IMR-90 (cell line): ENCODE results near the gene FAM83C. TPM values are rescaled to one million over a fixed set of nuclear protein-coding genes. Genes with fewer than 3 reads are reported as not detected.
"Not testable (repeated sequence)": the region's sequence is repeated elsewhere in the genome, so short reads cannot be mapped to it uniquely, and the experiment has no call there.

Experiments
- ATAC-seq: fragments of 200-7000 bp; cut with Tn5 transposase; 2 replicates; pipeline ENCODE4 v1.9.1; 2020; ENCODE audit warnings: low read depth, mild to moderate bottlenecking, moderate library complexity
- BruUV-seq: library from RNA; stranded (reverse); fragments of 400-500 nt; replicated peaks from 2 replicates; lab custom pipeline; 2021; lab: Mats Ljungman, UMichigan
- CTCF ChIA-PET: fragments of 300-600 bp; formaldehyde crosslinking; extraction: SDS; loops from one replicate; lab custom pipeline; 2021; ENCODE audit warnings: antibody characterized with exemption; lab: Yijun Ruan, JAX
- POLR2A ChIA-PET: fragments of 300-600 bp; sonication (Branson Sonifier 250); formaldehyde crosslinking; loops from one replicate; lab custom pipeline; 2022; ENCODE audit warnings: antibody characterized with exemption; ENCODE audit not compliant: unreplicated experiment; lab: Charles Lee
- DNase-seq: peaks from one replicate; pipeline ENCODE4 v3.0.0; 2013
- H2AFZ ChIP-seq: replicated peaks from 2 replicates; pipeline ENCODE3; 2013; ENCODE audit warnings: low read length, mild to moderate bottlenecking; ENCODE audit not compliant: poor library complexity
- H2AK5ac ChIP-seq: 2 replicates; pipeline ENCODE4 v1.6.1; 2013; ENCODE audit warnings: low read depth, low read length, inconsistent platforms
- H2AK9ac ChIP-seq: replicated peaks from 2 replicates; pipeline ENCODE3; 2013; ENCODE audit warnings: mild to moderate bottlenecking, low read depth, low read length, moderate library complexity; ENCODE audit not compliant: poor library complexity
- H2BK120ac ChIP-seq: 2 replicates; pipeline ENCODE4 v1.6.1; 2013; ENCODE audit warnings: low read depth, low read length, inconsistent platforms
- H2BK15ac ChIP-seq: 3 replicates; pipeline ENCODE4 v1.6.1; 2013; ENCODE audit warnings: low read depth, low read length, inconsistent platforms
- H2BK20ac ChIP-seq: 2 replicates; pipeline ENCODE4 v1.6.1; 2013; ENCODE audit warnings: low read depth, mild to moderate bottlenecking, inconsistent platforms, low read length, moderate library complexity
- H2BK5ac ChIP-seq: 2 replicates; pipeline ENCODE4 v1.6.1; 2013; ENCODE audit warnings: mild to moderate bottlenecking, low read depth, low read length, inconsistent platforms; ENCODE audit not compliant: poor library complexity, severe bottlenecking
- H3K14ac ChIP-seq: replicated peaks from 2 replicates; pipeline ENCODE4 v1.6.1; 2013; ENCODE audit warnings: low read depth, low read length, inconsistent platforms
- H3K18ac ChIP-seq: 2 replicates; pipeline ENCODE4 v1.6.1; 2013; ENCODE audit warnings: low read depth, low read length, control low read depth
- H3K23ac ChIP-seq: 2 replicates; pipeline ENCODE4 v1.6.1; 2013; ENCODE audit warnings: low read depth, low read length, inconsistent platforms
- H3K27ac ChIP-seq: 2 replicates; pipeline ENCODE4 v1.5.1; 2013; ENCODE audit warnings: mild to moderate bottlenecking, control low read depth, low read length; ENCODE audit not compliant: insufficient read depth
- H3K27me3 ChIP-seq: 2 replicates; pipeline ENCODE4 v1.6.1; 2013; ENCODE audit warnings: low read length; ENCODE audit not compliant: control insufficient read depth, insufficient read depth
- H3K36me3 ChIP-seq: 2 replicates; pipeline ENCODE4 v1.6.1; 2013; ENCODE audit warnings: low read length, mixed read lengths; ENCODE audit not compliant: control insufficient read depth, insufficient read depth
- H3K4ac ChIP-seq: 2 replicates; pipeline ENCODE4 v1.6.1; 2013; ENCODE audit warnings: low read depth, low read length, inconsistent platforms
- H3K4me1 ChIP-seq: 2 replicates; pipeline ENCODE4 v1.6.1; 2013; ENCODE audit warnings: low read length, mixed read lengths; ENCODE audit not compliant: control insufficient read depth, insufficient read depth
- H3K4me2 ChIP-seq: 2 replicates; pipeline ENCODE4 v1.6.1; 2013; ENCODE audit warnings: low read depth, mild to moderate bottlenecking, control low read depth, low read length, moderate library complexity
- H3K4me3 ChIP-seq: 2 replicates; pipeline ENCODE4 v1.5.1; 2013; ENCODE audit warnings: low read depth, mild to moderate bottlenecking, control low read depth, low read length, moderate library complexity; ENCODE audit not compliant: insufficient read depth
- H3K56ac ChIP-seq: 2 replicates; pipeline ENCODE4 v1.6.1; 2013; ENCODE audit warnings: low read length, inconsistent platforms; ENCODE audit not compliant: insufficient read depth; ENCODE audit errors: extremely low read depth
- H3K79me1 ChIP-seq, 2 experiments: 2 replicates each; pipeline ENCODE4 v1.6.1; 2013; ENCODE audit warnings: low read length in 2 of 2, inconsistent platforms in 1 of 2, low read depth in 1 of 2
- H3K9ac ChIP-seq: 2 replicates; pipeline ENCODE4 v1.6.1; 2013; ENCODE audit warnings: low read depth, low read length, control low read depth
- H3K9me1 ChIP-seq: 2 replicates; pipeline ENCODE4 v1.6.1; 2013; ENCODE audit warnings: low read length, inconsistent platforms; ENCODE audit not compliant: insufficient read depth
- H3K9me3 ChIP-seq: 2 replicates; pipeline ENCODE4 v1.6.1; 2013; ENCODE audit warnings: low read length; ENCODE audit not compliant: control insufficient read depth, insufficient read depth
- H4K20me1 ChIP-seq: 2 replicates; pipeline ENCODE4 v1.6.1; 2013; ENCODE audit warnings: low read length, inconsistent platforms; ENCODE audit not compliant: insufficient read depth
- H4K5ac ChIP-seq: 2 replicates; pipeline ENCODE4 v1.6.1; 2013; ENCODE audit warnings: mild to moderate bottlenecking, low read depth, low read length, control low read depth
- H4K8ac ChIP-seq, 2 experiments: 2 replicates each; pipeline ENCODE4 v1.6.1; 2013; ENCODE audit warnings: low read depth in 2 of 2, low read length in 2 of 2, control low read depth in 1 of 2, inconsistent platforms in 1 of 2
- H4K91ac ChIP-seq: 2 replicates; pipeline ENCODE4 v1.6.1; 2013; ENCODE audit warnings: low read depth, low read length, inconsistent platforms; ENCODE audit not compliant: insufficient read depth
- CTCF ChIP-seq: conservative IDR thresholded peaks from 2 replicates; pipeline ENCODE4 v1.5.1; 2012; ENCODE audit warnings: mild to moderate bottlenecking, low read depth, low read length, improper control_type of control experiment
- MAZ ChIP-seq: IDR thresholded peaks from 2 replicates; pipeline ENCODE4 v1.6.1; 2012; ENCODE audit warnings: low read depth, mild to moderate bottlenecking, low read length, improper control_type of control experiment, moderate library complexity, borderline replicate concordance
- WGBS, 2 experiments: methylation state at CpG; one replicate each; pipeline versions ENCODE4 v1.1.5 to v1.1.7; 2013; ENCODE audit warnings: missing lambda C conversion rate in 2 of 2; ENCODE audit not compliant: insufficient read length in 1 of 2; ENCODE audit errors: extremely low coverage in 2 of 2; 5-methylcytosine and 5-hydroxymethylcytosine counted together
- dilution Hi-C: fragments of 300-500 bp; cut with HindIII; formaldehyde crosslinking; loops from one replicate; pipeline ENCODE4 v1.14.3; 2018; ENCODE audit warnings: low sequenced_read_pairs; ENCODE audit not compliant: unreplicated experiment
- in situ Hi-C: fragments of 300-500 bp; cut with MboI; formaldehyde crosslinking; loops from 3 replicates; pipeline ENCODE4 v1.14.3; 2019; ENCODE audit warnings: low sequenced_read_pairs, inconsistent platforms, mixed read lengths
- intact Hi-C: fragments of 100-400 bp; cut with micrococcal nuclease; formaldehyde crosslinking; loops from 2 replicates; pipeline ENCODE4 v1.10.0; 2022
- polyA plus RNA-seq, 3 experiments: library from polyadenylated mRNA; depleted of rRNA; stranded (reverse); fragments of >200 nt; gene quantifications; 2 replicates each; pipeline ENCODE4 v1.2.3, GENCODE V29; 2012; ENCODE audit warnings: low replicate concordance in 1 of 3
- total RNA-seq: library from RNA; depleted of rRNA; stranded (reverse); fragments of >200 nt; gene quantifications from 2 replicates; pipeline ENCODE4 v1.2.3, GENCODE V29; 2012

FAM83C gene
- total and polyA plus RNA-seq, 2 of the 4 experiments (the other 2 are of a cell fraction): 0.02 TPM; not detected in 1

- Histone ChIP-seq H3K4me2 (peak overlapping the region; percentile 49), H2AK9ac (peak overlapping the region; percentile 91), H3K18ac (peak overlapping the region; percentile 58; the same call in 1 of the 2 replicates), H2BK20ac (peak overlapping the region; percentile 87), H3K4ac (peak overlapping the region; percentile 82), H4K5ac (0 out of 2 replicates have a peak overlapping the region, but pooled peaks have one; percentile 4), H3K56ac (peak overlapping the region; percentile 12; the same call in 1 of the 2 replicates), H4K8ac (peak overlapping the region in 1 of 2 experiments; percentile 38; a peak in 3 of 4 replicates), H3K9me1 (peaks cover 18% of the 10 kb centered on the region), H4K91ac (peak overlapping the region; percentile 32), H2AK5ac (peak overlapping the region; percentile 90), H2BK5ac (peak overlapping the region; percentile 59), H2AFZ (peak overlapping the region; percentile 40), H2BK15ac (peak overlapping the region; percentile 58; the same call in 1 of the 3 replicates), H3K36me3 (peaks cover 11% of the 10 kb centered on the region; the same call in 1 of the 2 replicates), H2BK120ac (peak overlapping the region; percentile 88), H3K14ac (peak overlapping the region; percentile 57), H3K27ac (peak overlapping the region; percentile 17), H3K79me1 (peaks cover 0 to 13% of the 10 kb centered on the region in 2 experiments; a peak in 3 of 4 replicates)
- H3K23ac ChIP-seq, H3K9ac ChIP-seq, H3K4me3 ChIP-seq, H4K20me1 ChIP-seq, BruUV-seq, H3K27me3 ChIP-seq, dilution Hi-C loops, H3K9me3 ChIP-seq, H3K4me1 ChIP-seq, intact Hi-C loops: not testable (repeated sequence)
- ChIA-PET POLR2A (interaction anchor here (0.5 to 0.6 kb wide), 2 partner anchors 11 to 172 kb away, joined by 4 to 10 read pairs; no protein-coding TSS in a partner anchor), CTCF (interaction anchor here (0.6 kb wide), 2 partner anchors 14 to 147 kb away, joined by 4 read pairs; no protein-coding TSS in a partner anchor)
- in situ Hi-C loops: loop anchor here (25.0 kb wide), 1 partner anchor 401 kb away; the partner anchor contains the start of gene GGT7
- peak; percentile 84 for ATAC-seq
- peak; percentile 58 for DNase-seq
- WGBS, 2 experiments: 29% methylated on average over 3 of the region's 8 CpGs; no CpG with 5 or more reads in 1 of the 2 experiments
- TF ChIP-seq MAZ (peak; percentile 82; the same call in 1 of the 2 replicates), CTCF (peak; percentile 21; the same call in 1 of the 2 replicates)
These were observed 29.3 kb downstream of the FAM83C start for GRCh38 chr20:35262731-35263531.

GRCh38 chr20:35262321-35262720, 29.9 kb downstream of the FAM83C start:
- H2BK120ac ChIP-seq, H2BK20ac ChIP-seq, H2BK5ac ChIP-seq, H3K4me2 ChIP-seq, H2BK15ac ChIP-seq, DNase-seq, H3K23ac ChIP-seq, CTCF ChIA-PET, H4K91ac ChIP-seq, H3K9me3 ChIP-seq, H3K56ac ChIP-seq, H3K18ac ChIP-seq, H3K4me1 ChIP-seq, H2AK5ac ChIP-seq, H3K14ac ChIP-seq, H3K36me3 ChIP-seq, H2AFZ ChIP-seq, intact Hi-C loops, H3K9ac ChIP-seq, H4K20me1 ChIP-seq, H3K27me3 ChIP-seq, BruUV-seq, H4K5ac ChIP-seq, POLR2A ChIA-PET, H3K4me3 ChIP-seq, H3K4ac ChIP-seq, dilution Hi-C loops, H2AK9ac ChIP-seq, H3K27ac ChIP-seq, ATAC-seq, H4K8ac ChIP-seq: not testable (repeated sequence)
- H3K9me1 ChIP-seq: peaks cover 18% of the 10 kb centered on the region
- H3K79me1 ChIP-seq: peaks cover 0 to 13% of the 10 kb centered on the region in 2 experiments; a peak in 3 of 4 replicates
- in situ Hi-C loops: loop anchor here (25.0 kb wide), 1 partner anchor 400 kb away; the partner anchor contains the start of gene GGT7
- no CpG with 5 or more reads among the region's 10 CpGs for WGBS, 2 experiments
